ENCODE results near the gene TNFRSF1A.

The TNFRSF1A gene

DNA sequence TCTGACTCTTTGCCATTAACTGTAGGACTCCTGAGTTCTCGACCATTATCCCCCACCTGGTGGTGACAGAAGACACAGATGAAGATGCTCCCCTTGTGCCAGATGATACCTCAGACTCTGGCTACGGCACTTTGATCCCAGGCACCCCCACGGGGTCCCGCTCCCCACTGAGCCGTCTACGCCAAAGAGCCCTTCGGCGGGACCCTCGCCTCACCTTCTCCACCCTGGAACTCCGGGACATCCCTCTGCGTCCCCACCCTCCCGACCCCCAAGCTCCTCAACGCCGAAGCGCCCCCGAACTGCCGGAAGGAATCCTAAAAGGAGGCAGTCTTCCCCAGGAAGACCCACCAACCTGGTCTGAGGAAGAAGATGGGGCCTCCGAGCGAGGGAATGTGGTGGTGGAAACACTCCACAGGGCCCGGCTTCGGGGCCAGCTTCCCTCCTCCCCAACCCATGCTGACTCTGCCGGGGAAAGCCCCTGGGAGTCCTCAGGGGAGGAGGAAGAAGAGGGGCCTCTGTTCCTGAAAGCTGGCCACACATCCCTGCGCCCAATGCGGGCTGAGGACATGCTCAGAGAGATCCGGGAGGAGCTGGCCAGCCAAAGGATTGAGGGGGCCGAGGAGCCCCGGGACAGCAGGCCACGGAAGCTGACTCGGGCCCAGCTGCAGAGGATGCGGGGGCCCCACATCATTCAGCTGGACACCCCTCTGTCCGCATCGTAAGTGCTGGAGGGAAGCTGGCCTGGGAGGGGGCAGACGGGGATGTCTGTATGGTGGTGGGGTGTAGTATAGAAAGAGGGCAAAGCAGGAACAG lies 14.4 kb downstream of the TNFRSF1A start:
- Mint-ChIP-seq H3K27ac (ENCODE audit: low read depth) (no peak overlapping the region), H3K9me3 (no peaks in the 10 kb centered on the region), H3K36me3 (ENCODE audit: insufficient read depth) (peaks cover 47% of the 10 kb centered on the region), H3K4me1 (peaks cover 48% of the 10 kb centered on the region), H3K27me3 (no peaks in the 10 kb centered on the region), H3K4me3 (no peak overlapping the region)
- DNase-seq (ENCODE audit: low spot score in 2 of 2) = no peak
- ATAC-seq (replicated peaks; ENCODE audit: extremely low read depth, poor library complexity, severe bottlenecking) = no peak

DNA sequence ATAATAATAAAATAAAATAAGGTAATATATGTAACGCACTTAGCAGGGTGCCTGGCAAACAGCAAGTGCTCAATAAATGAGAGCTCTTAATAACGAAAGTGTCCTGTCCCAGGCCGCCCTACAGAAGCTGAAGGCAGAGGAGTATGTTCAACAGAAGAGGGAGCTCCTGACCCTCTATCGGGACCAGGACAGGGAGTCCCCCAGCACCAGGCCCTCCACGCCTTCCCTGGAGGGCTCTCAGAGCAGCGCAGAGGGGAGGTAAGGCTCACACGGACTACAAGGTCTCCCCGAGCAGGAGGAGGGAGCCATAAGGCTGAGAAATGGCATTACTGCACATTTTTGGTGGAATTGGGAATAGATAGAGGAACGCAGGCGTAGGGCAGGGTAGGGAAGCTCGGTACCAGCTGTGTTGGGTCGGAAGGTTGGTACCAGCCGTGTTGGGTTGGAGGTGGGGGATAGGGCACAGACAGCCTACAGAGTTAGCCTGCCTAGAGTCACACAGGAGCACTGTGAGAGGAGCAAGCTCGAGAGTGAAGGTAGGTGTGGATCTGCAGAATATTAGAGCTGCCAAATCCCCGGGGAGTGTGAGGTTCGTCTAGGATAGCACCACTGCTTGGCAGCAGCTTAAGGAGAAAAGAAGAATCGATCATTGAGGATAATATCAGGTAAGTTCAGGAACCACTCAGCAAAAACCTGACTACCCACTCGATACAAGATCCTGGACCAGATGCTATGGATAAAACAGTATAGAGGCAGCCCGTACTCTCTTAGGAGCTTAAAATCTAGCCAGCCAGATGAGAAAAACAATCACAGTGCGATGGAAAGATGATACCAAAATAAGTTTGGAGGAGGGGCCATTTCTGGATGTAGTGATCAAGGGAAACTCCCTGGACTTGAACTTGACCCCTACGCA lies 15.3 kb downstream of the TNFRSF1A start:
- H3K27me3 Mint-ChIP-seq = no peaks in the 10 kb centered on the region
- no peak overlapping the region for H3K4me3 Mint-ChIP-seq
- ATAC-seq (replicated peaks; ENCODE audit: extremely low read depth, poor library complexity, severe bottlenecking) = no peak
- H3K9me3 Mint-ChIP-seq = no peaks in the 10 kb centered on the region
- no peak for DNase-seq (ENCODE audit: low spot score in 2 of 2)
- peak overlapping the region; percentile 84 for H3K27ac Mint-ChIP-seq (ENCODE audit: low read depth)
- H3K4me1 Mint-ChIP-seq = peaks cover 50% of the 10 kb centered on the region
- peaks cover 38% of the 10 kb centered on the region for H3K36me3 Mint-ChIP-seq (ENCODE audit: insufficient read depth)

- ATAC-seq (replicated peaks; ENCODE audit: extremely low read depth, poor library complexity, severe bottlenecking) (no peak), DNase-seq (ENCODE audit: low spot score in 2 of 2) (no peak)
- Mint-ChIP-seq H3K9me3 (no peaks in the 10 kb centered on the region), H3K27ac (ENCODE audit: low read depth) (peak overlapping the region; percentile 90), H3K36me3 (ENCODE audit: insufficient read depth) (peaks cover 26% of the 10 kb centered on the region), H3K4me1 (peaks cover 45% of the 10 kb centered on the region), H3K4me3 (peak overlapping the region; percentile 65), H3K27me3 (no peaks in the 10 kb centered on the region)
Measured at GRCh38 chr12:6324936-6325750, 16.7 kb downstream of the TNFRSF1A start.

GRCh38 chr12:6323995-6324711 lies 17.7 kb downstream of the TNFRSF1A start:
- H3K4me1 Mint-ChIP-seq = peaks cover 51% of the 10 kb centered on the region
- no peaks in the 10 kb centered on the region for H3K27me3 Mint-ChIP-seq
- H3K36me3 Mint-ChIP-seq (ENCODE audit: insufficient read depth) = peaks cover 19% of the 10 kb centered on the region
- ATAC-seq (replicated peaks; ENCODE audit: extremely low read depth, poor library complexity, severe bottlenecking) (peak; percentile 16), DNase-seq (ENCODE audit: low spot score in 2 of 2) (no peak)
- H3K27ac Mint-ChIP-seq (ENCODE audit: low read depth) = peak overlapping the region; percentile 90
- H3K9me3 Mint-ChIP-seq = no peaks in the 10 kb centered on the region
- peak overlapping the region; percentile 75 for H3K4me3 Mint-ChIP-seq

- Mint-ChIP-seq H3K4me1 (peaks cover 58% of the 10 kb centered on the region), H3K9me3 (no peaks in the 10 kb centered on the region), H3K27ac (ENCODE audit: low read depth) (peak overlapping the region; percentile 90), H3K36me3 (ENCODE audit: insufficient read depth) (peaks cover 14% of the 10 kb centered on the region), H3K4me3 (peak overlapping the region; percentile 75), H3K27me3 (no peaks in the 10 kb centered on the region)
- ATAC-seq (replicated peaks; ENCODE audit: extremely low read depth, poor library complexity, severe bottlenecking) (peak; percentile 78), DNase-seq (ENCODE audit: low spot score in 2 of 2) (peak in 1 of 2 donors; percentile 33)
Measured at GRCh38 chr12:6323340-6323994, 18.4 kb downstream of the TNFRSF1A start.

DNA sequence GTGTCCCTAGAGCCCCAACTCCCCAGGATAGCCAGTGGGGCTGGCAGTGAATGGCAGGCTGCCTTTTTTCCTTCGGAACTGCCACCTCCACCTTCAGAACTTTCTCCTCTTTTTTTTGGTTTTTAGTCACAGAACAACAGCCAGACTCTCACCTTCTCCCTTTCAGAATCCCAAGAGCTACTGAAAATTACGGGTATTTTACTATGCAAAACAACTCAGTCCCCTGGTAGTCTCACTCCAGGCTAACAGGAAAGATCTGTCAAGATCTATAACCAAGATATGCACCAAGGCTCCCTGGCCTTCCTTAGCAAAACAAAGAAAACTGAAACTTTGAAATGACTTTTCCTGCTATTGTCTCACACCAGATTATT lies 18.9 kb downstream of the TNFRSF1A start:
- H3K4me3 Mint-ChIP-seq = peak overlapping the region; percentile 75
- ATAC-seq (replicated peaks; ENCODE audit: extremely low read depth, poor library complexity, severe bottlenecking) (no peak), DNase-seq (ENCODE audit: low spot score in 2 of 2) (no peak)
- H3K36me3 Mint-ChIP-seq (ENCODE audit: insufficient read depth) = peaks cover 9% of the 10 kb centered on the region
- no peaks in the 10 kb centered on the region for H3K9me3 Mint-ChIP-seq
- peak overlapping the region; percentile 90 for H3K27ac Mint-ChIP-seq (ENCODE audit: low read depth)
- H3K27me3 Mint-ChIP-seq = no peaks in the 10 kb centered on the region
- H3K4me1 Mint-ChIP-seq = peaks cover 63% of the 10 kb centered on the region

DNA sequence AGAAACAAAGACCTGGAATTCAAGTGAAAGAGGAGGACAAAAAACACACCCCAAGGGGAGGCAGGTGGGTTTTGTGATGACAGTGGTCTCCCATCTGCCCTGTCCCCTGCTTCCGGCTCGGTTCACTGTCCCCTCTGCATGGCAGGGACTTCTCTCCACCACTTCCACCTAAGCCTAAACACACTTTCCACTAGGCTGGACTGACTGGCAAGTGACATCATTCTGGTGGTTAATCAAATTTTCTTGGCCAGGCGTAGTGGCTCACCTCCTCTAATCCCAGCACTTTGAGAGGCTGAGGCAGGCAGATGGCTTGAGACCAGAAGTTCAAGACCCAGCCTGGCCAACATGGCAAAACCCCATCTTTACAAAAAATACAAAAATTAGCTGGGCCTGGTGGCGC lies 19.5 kb downstream of the TNFRSF1A start:
- DNase-seq (ENCODE audit: low spot score in 2 of 2) (no peak), ATAC-seq (replicated peaks; ENCODE audit: extremely low read depth, poor library complexity, severe bottlenecking) (no peak)
- H3K27ac Mint-ChIP-seq (ENCODE audit: low read depth) = no peak overlapping the region
- no peaks in the 10 kb centered on the region for H3K9me3 Mint-ChIP-seq
- H3K36me3 Mint-ChIP-seq (ENCODE audit: insufficient read depth) = peaks cover 7% of the 10 kb centered on the region
- no peak overlapping the region for H3K4me3 Mint-ChIP-seq
- no peaks in the 10 kb centered on the region for H3K27me3 Mint-ChIP-seq
- peaks cover 67% of the 10 kb centered on the region for H3K4me1 Mint-ChIP-seq

GRCh38 chr12:6321905-6322304 lies 20.0 kb downstream of the TNFRSF1A start:
- DNase-seq (ENCODE audit: low spot score in 2 of 2) (no peak), ATAC-seq (replicated peaks; ENCODE audit: extremely low read depth, poor library complexity, severe bottlenecking) (no peak)
- H3K27me3 Mint-ChIP-seq = no peaks in the 10 kb centered on the region
- H3K27ac Mint-ChIP-seq (ENCODE audit: low read depth) = no peak overlapping the region
- H3K4me1 Mint-ChIP-seq = peaks cover 67% of the 10 kb centered on the region
- H3K9me3 Mint-ChIP-seq = no peaks in the 10 kb centered on the region
- H3K36me3 Mint-ChIP-seq (ENCODE audit: insufficient read depth) = peaks cover 6% of the 10 kb centered on the region
- no peak overlapping the region for H3K4me3 Mint-ChIP-seq

DNA sequence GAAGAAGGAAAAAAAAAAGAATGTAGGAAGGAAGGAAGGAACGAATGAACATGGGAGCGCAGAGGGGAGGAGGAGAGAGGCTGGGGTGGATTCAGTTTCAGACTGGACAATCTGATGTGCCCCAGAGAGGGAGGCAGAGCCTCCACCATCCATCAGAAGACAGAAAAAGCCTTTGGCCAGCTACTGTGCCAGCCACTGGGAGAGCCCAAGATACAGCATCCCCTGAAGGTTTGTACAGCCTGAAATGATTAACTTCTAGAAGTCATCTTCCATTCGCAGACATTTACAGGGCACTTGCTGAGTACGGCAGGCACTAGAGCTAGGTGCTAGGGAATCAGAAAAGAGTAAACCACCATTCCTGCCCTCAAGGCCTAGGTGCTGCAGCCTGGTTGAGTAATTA lies 22.4 kb downstream of the TNFRSF1A start:
- Mint-ChIP-seq H3K4me1 (peaks cover 46% of the 10 kb centered on the region), H3K9me3 (no peaks in the 10 kb centered on the region), H3K4me3 (no peak overlapping the region), H3K36me3 (ENCODE audit: insufficient read depth) (peaks cover 1% of the 10 kb centered on the region), H3K27me3 (no peaks in the 10 kb centered on the region), H3K27ac (ENCODE audit: low read depth) (peak overlapping the region; percentile 3)
- ATAC-seq (replicated peaks; ENCODE audit: extremely low read depth, poor library complexity, severe bottlenecking) = no peak
- no peak for DNase-seq (ENCODE audit: low spot score in 2 of 2)

GRCh38 chr12:6318440-6318879 lies 23.4 kb downstream of the TNFRSF1A start:
- ATAC-seq (replicated peaks; ENCODE audit: extremely low read depth, poor library complexity, severe bottlenecking) (no peak), DNase-seq (ENCODE audit: low spot score in 2 of 2) (no peak)
- Mint-ChIP-seq H3K4me3 (peak overlapping the region; percentile 60), H3K36me3 (ENCODE audit: insufficient read depth) (no peaks in the 10 kb centered on the region), H3K4me1 (peaks cover 36% of the 10 kb centered on the region), H3K9me3 (no peaks in the 10 kb centered on the region), H3K27me3 (no peaks in the 10 kb centered on the region), H3K27ac (ENCODE audit: low read depth) (peak overlapping the region; percentile 3)

GRCh38 chr12:6317693-6318439 lies 24.0 kb downstream of the TNFRSF1A start:
- H3K4me3 Mint-ChIP-seq = peak overlapping the region; percentile 60
- ATAC-seq (replicated peaks; ENCODE audit: extremely low read depth, poor library complexity, severe bottlenecking) = no peak
- no peak for DNase-seq (ENCODE audit: low spot score in 2 of 2)
- H3K27me3 Mint-ChIP-seq = peaks cover 1% of the 10 kb centered on the region
- no peaks in the 10 kb centered on the region for H3K36me3 Mint-ChIP-seq (ENCODE audit: insufficient read depth)
- H3K27ac Mint-ChIP-seq (ENCODE audit: low read depth) = peak overlapping the region; percentile 55
- no peaks in the 10 kb centered on the region for H3K9me3 Mint-ChIP-seq
- peaks cover 30% of the 10 kb centered on the region for H3K4me1 Mint-ChIP-seq

All from central memory CD8-positive, alpha-beta T cell (primary cell).